ENCODE results near the gene CACNA1A.
"Not testable (repeated sequence)": the region's sequence is repeated elsewhere in the genome, so short reads cannot be mapped to it uniquely, and the experiment has no call there.

The CACNA1A gene

DNA sequence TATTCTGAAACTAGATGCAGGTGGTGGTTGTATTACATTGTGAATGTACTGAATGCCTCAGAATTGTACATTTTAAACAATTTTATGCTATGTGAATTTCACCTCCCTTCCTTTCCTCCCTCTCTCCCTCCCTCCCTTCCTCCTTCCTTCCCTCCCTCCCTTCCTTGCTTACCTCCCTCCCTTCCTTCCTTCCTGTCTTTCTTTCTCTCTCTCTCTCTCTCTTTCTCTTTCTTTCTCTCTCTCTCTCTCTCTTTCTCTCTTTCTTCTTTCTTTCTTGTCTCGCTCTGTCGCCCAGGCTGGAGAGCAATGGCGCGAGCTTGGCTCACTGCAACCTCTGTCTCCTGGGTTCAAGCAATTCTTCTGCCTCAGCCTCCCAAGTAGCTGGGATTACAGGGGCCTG, 318.9 kb downstream of the CACNA1A start:
- no peak for DNase-seq (ENCODE audit: low read depth)
- TF ChIP-seq, protein P1, sequence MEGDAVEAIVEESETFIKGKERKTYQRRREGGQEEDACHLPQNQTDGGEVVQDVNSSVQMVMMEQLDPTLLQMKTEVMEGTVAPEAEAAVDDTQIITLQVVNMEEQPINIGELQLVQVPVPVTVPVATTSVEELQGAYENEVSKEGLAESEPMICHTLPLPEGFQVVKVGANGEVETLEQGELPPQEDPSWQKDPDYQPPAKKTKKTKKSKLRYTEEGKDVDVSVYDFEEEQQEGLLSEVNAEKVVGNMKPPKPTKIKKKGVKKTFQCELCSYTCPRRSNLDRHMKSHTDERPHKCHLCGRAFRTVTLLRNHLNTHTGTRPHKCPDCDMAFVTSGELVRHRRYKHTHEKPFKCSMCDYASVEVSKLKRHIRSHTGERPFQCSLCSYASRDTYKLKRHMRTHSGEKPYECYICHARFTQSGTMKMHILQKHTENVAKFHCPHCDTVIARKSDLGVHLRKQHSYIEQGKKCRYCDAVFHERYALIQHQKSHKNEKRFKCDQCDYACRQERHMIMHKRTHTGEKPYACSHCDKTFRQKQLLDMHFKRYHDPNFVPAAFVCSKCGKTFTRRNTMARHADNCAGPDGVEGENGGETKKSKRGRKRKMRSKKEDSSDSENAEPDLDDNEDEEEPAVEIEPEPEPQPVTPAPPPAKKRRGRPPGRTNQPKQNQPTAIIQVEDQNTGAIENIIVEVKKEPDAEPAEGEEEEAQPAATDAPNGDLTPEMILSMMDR (conservative IDR thresholded peaks at IDR 0.05; ENCODE audit: low read depth, low read length), result no peak

DNA sequence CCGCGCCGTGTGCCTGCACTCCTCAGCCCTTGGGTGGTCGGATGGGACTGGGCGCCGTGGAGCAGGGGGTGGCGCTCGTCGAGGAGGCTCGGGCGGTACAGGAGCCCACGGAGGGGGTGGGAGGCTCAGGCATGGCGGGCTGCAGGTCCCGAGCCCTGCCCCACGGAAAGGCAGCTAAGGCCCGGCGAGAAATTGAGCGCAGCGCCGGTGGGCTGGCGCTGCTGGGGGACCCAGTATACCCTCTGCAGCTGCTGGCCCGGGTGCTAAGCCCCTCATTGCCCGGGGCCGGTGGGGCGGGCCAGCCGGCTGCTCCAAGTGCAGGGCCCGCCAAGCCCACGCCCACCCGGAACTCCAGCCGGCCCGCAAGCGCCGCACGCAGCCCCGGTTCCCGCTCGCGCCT, 319.6 kb downstream of the CACNA1A start:
- not testable (repeated sequence) for H3K4me3 ChIP-seq (ENCODE audit: low read length); DNase-seq (ENCODE audit: low read depth)

More for the DNA sequence above, 318.9 kb downstream of the CACNA1A start:
- no peak overlapping the region for H3K4me3 ChIP-seq (ENCODE audit: low read length)

DNA sequence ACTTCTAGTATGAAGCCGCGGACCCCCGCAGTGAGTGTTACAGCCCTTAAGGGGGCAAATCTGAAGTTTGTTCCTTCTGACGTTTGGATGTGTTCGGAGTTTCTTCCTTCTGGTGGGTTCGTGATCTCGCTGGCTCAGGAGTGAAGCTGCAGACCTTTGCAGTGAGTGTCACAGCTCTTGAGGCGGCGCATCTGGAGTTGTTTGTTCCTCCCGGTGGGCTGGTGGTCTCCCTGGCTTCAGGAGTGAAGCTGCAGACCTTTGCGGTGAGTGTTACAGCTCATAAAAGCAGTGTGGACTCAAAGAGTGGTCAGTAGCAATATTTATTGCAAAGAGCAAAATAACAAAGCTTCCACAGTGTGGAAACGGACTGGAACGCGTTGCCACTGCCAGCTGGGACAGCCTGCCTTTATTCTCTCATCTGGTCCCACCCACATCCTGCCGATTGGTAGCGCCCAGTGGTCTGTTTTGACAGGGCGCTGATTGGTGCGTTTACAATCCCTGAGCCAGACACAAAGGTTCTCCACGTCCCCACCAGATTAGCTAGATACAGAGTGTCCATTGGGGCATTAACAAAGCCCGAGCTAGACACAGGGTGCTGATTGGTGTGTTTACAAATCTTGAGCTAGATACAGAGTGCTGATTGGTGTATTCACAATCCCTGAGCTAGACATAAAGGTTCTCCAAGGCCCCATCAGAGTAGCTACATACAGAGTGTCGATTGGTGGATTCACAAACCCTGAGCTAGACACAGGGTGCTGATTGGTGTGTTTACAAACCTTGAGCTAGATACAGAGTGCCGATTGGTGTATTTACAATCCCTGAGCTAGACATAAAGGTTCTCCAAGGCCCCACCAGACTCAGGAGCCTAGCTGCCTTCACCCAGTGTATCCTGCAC, 320.3 kb downstream of the CACNA1A start:
- not testable (repeated sequence) for DNase-seq (ENCODE audit: low read depth); H3K4me3 ChIP-seq (ENCODE audit: low read length)

DNA sequence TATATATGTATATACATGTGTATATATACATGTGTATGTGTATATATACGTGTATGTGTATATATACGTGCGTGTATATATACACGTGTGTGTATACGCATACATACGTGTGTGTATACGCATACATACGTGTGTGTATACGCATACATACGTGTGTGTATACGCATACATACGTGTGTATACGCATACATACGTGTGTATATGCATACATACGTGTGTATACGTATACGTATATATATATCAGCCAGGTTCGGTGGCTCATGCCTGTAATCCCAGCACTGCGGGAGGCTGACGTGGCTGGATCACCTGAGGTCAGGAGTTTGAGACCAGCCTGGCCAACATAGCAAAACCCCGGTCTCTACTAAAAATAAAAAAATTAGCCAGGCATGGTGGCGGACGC, 321.4 kb downstream of the CACNA1A start:
- not testable (repeated sequence) for DNase-seq (ENCODE audit: low read depth); H3K4me3 ChIP-seq (ENCODE audit: low read length)

DNA sequence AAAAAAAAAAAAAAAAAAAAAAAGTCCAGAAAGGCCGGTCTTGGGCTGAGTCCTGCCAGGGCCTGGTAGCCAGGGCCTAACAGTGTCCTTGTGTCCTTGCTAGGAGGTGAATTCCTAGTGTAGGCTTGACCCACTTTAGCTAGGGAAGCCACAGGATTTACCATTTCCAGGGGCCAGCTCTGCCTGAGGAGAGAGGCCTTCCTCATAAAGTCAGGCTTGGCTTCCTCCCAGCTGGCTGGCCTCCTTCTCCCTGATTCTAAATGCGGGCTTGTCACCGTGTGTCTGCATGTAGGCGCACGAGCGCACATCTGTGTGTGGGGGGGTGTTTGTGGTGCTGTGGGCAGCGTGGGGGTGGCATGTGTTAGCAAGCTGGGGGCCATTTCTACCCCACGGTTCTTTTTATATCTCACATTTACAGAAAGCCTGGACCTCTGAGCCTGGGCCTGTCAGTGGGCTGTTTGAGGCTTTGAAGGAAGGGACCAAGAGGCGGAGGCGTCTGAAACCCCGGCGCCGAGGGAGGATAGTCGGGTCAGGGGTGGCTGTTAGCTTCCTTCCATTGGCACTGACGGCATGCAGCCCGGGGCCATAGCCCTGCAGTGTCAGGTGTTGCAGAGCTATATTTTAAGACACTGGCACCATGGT, 324.4 kb downstream of the CACNA1A start:
- no peak for DNase-seq (ENCODE audit: low read depth)
- H3K4me3 ChIP-seq (ENCODE audit: low read length), result no peak overlapping the region
- TF ChIP-seq, protein P1 (conservative IDR thresholded peaks at IDR 0.05; ENCODE audit: low read depth, low read length), result no peak

DNA sequence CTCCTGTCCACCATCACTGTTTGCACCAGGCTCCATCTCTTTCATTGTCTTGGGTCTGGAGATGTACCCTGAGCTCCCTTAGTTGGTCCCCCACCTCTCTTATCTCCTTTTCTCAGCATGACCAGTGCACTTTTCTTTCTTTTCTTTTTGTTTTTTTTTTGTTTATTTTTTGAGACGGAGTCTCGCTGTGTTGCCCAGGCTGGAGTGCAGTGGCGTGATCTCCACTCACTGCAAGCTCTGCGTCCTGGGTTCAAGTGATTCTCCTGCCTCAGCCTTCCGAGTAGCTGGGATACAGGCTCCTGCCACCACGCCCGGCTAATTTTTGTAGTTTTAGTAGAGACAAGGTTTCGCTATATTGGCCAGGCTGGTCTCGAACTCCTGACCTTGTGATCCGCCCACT, 328.0 kb downstream of the CACNA1A start:
- H3K4me3 ChIP-seq (ENCODE audit: low read length); DNase-seq (ENCODE audit: low read depth): not testable (repeated sequence)

DNA sequence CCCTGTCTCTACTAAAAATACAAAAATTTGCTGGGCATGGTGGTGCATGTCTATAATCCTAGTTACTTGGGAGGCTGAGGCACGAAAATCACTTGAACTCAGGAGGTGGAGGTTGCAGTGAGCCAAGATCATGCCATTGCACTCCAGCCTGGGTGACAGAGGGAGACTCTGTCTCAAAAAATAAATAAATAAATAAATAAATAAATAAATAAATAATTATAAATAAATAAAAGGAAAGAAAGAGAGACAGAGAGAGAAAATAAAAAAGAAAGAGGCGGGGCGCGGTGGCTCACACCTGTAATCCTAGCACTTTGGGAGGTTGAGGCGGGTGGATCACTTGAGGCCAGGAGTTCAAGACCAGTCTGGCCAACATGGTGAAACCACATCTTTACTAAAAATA, 328.7 kb downstream of the CACNA1A start:
- not testable (repeated sequence) for DNase-seq (ENCODE audit: low read depth); H3K4me3 ChIP-seq (ENCODE audit: low read length)

DNA sequence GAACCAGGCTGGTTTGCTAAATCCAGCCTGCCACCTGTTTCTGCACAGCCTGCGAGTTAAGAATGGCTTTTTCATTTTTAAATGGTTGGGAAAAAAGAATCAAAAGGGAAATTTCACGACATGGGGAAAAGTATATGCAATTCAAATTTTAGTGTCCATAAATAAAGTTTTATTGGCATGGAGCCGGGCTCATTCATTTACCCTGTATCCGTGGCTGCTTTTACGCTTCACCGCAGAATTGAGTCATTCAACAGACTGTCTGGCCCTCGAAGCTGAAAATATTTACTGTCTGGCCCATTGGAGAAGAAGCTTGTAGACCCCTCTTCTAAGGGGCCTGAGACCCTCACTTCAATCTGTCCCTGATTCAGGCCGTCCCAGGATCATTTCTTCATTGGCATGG, 329.9 kb downstream of the CACNA1A start:
- TF ChIP-seq, protein P1 (conservative IDR thresholded peaks at IDR 0.05; ENCODE audit: low read depth, low read length), result no peak
- no peak overlapping the region for H3K4me3 ChIP-seq (ENCODE audit: low read length)
- DNase-seq (ENCODE audit: low read depth), result no peak

DNA sequence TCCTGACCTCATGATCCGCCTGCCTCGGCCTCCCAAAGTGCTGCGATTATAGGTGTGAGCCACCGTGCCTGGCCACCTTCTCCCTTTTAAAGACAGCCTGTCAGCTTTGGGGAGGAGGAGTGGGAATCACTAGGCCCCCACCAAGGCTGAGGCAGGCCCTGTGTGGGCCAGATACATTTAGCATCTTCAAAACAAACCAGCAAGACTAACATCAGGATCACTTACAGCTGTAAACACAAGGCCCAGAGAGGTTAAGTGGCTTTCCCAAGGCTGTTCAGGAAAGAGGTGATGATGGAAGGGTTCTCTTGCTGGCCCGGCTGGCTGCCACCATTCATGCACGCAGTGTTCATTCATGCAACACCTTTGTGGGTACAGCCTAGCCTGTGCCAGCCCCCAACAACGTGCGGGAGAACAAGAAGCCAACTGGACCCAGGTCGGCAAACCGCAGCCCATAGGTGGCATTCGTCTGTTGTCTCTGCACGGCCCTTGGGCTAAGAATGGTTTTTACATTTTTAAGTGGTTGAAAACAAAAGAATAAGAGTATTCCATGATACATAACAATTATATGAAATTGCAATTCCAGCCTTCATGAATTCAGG, 333.0 kb downstream of the CACNA1A start:
- TF ChIP-seq, protein P1 (conservative IDR thresholded peaks at IDR 0.05; ENCODE audit: low read depth, low read length), result no peak

More for the DNA sequence above, 333.0 kb downstream of the CACNA1A start:
- H3K4me3 ChIP-seq (ENCODE audit: low read length), result no peak overlapping the region
- DNase-seq (ENCODE audit: low read depth), result no peak

Data from retinal pigment epithelial cell (primary cell).